ENCODE measurements around the gene TMEM147. TPM values are rescaled to one million over a fixed set of nuclear protein-coding genes. Genes with fewer than 3 reads are reported as not detected.

TMEM147 gene
- total and polyA plus RNA-seq, 2 of the 13 experiments (the other 11 are each of a cell fraction or from before 2014, with no cell fraction given): 141 to 176 TPM

DNA sequence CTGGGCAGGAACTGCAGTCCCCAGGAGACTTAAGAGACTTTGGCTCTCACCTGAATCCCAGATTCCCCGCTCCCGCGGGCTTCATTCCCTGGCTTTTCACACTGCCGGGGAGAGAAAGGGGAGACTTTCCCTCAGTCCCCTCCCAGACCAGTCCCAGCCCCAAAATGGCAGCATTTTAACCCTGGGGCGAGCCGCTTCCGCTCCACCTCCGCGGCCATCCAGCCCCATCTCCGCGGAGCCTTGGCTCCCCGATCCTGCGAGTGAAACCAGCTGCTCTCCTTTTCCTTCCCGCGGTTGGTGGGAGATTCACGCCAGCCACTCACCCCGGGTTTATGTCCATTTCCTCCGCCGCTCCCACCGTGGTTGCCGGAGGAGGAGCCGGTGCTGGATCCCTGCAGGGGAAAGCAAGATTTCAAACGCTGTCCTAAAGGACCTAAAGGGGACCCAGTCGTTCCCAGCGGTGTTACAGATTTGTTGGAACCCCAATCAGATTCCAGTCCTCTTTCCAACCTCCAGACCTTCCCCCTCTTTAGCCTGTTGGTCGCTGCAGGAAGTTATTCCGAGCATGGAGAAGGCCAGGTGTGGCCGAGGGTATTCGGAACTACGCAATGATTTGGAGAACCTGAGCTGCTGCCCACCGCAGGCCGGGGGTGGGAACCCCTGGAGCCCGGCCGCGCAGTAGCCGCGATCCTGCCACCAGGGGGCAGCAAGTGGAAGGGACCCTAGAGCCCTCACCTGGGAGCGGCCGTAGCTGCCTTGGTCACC is 35.4 kb upstream of the TMEM147 start (continued):
- TF ChIP-seq ZNF205 (CRISPR knock-in tag; IDR thresholded peaks at IDR 0.05): peak; percentile 56; the same call in 1 of the 2 replicates
- peak; percentile 78; the same call in 1 of the 2 replicates for TF ChIP-seq KDM4B (CRISPR knock-in tag; IDR thresholded peaks at IDR 0.05)
- TF ChIP-seq, protein P1, sequence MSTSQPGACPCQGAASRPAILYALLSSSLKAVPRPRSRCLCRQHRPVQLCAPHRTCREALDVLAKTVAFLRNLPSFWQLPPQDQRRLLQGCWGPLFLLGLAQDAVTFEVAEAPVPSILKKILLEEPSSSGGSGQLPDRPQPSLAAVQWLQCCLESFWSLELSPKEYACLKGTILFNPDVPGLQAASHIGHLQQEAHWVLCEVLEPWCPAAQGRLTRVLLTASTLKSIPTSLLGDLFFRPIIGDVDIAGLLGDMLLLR (CRISPR knock-in tag; IDR thresholded peaks at IDR 0.05): no peak
- TF ChIP-seq, protein P2, sequence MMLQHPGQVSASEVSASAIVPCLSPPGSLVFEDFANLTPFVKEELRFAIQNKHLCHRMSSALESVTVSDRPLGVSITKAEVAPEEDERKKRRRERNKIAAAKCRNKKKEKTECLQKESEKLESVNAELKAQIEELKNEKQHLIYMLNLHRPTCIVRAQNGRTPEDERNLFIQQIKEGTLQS (CRISPR knock-in tag; IDR thresholded peaks at IDR 0.05): peak; percentile 42; the same call in 1 of the 2 replicates
- TF ChIP-seq, protein P3, sequence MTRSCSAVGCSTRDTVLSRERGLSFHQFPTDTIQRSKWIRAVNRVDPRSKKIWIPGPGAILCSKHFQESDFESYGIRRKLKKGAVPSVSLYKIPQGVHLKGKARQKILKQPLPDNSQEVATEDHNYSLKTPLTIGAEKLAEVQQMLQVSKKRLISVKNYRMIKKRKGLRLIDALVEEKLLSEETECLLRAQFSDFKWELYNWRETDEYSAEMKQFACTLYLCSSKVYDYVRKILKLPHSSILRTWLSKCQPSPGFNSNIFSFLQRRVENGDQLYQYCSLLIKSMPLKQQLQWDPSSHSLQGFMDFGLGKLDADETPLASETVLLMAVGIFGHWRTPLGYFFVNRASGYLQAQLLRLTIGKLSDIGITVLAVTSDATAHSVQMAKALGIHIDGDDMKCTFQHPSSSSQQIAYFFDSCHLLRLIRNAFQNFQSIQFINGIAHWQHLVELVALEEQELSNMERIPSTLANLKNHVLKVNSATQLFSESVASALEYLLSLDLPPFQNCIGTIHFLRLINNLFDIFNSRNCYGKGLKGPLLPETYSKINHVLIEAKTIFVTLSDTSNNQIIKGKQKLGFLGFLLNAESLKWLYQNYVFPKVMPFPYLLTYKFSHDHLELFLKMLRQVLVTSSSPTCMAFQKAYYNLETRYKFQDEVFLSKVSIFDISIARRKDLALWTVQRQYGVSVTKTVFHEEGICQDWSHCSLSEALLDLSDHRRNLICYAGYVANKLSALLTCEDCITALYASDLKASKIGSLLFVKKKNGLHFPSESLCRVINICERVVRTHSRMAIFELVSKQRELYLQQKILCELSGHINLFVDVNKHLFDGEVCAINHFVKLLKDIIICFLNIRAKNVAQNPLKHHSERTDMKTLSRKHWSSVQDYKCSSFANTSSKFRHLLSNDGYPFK (CRISPR knock-in tag; IDR thresholded peaks at IDR 0.05; ENCODE audit: borderline replicate concordance): no peak; the same call in 1 of the 2 replicates
- TF ChIP-seq FOSL2 (CRISPR knock-in tag; IDR thresholded peaks at IDR 0.05): peak; percentile 51
- no peak for TF ChIP-seq ZNF317 (CRISPR knock-in tag; IDR thresholded peaks at IDR 0.05)
- no peak; the same call in 1 of the 2 replicates for TF ChIP-seq PPARG (CRISPR knock-in tag; conservative IDR thresholded peaks at IDR 0.05)
- TF ChIP-seq ZNF564 (CRISPR knock-in tag; IDR thresholded peaks at IDR 0.05): no peak
- peak; percentile 50; the same call in 1 of the 2 replicates for TF ChIP-seq DMAP1 (CRISPR knock-in tag; IDR thresholded peaks at IDR 0.05)
- TF ChIP-seq CREB1 (IDR thresholded peaks at IDR 0.05): no peak
- no peak for TF ChIP-seq CREB1 (CRISPR knock-in tag; IDR thresholded peaks at IDR 0.05)
- TF ChIP-seq CBX1 (IDR thresholded peaks at IDR 0.05; ENCODE audit: low read depth): no peak
- peak; percentile 54; the same call in 1 of the 2 replicates for TF ChIP-seq MAZ (IDR thresholded peaks at IDR 0.05; ENCODE audit: borderline replicate concordance, low read depth, low read length)
- no peak for TF ChIP-seq MAZ (CRISPR knock-in tag; IDR thresholded peaks at IDR 0.05; ENCODE audit: low read depth)
- TF ChIP-seq ZNF644 (CRISPR knock-in tag; IDR thresholded peaks at IDR 0.05; ENCODE audit: low read depth): 0 out of 2 replicates have a peak, but pooled peaks have one; percentile 9
- TF ChIP-seq ZNF446 (CRISPR knock-in tag; IDR thresholded peaks at IDR 0.05): no peak
- TF ChIP-seq RBM39 (IDR thresholded peaks at IDR 0.05; ENCODE audit: low read depth, low read length, poor library complexity, severe bottlenecking): peak; percentile 83
- no peak for TF ChIP-seq ZNF550 (CRISPR knock-in tag; IDR thresholded peaks at IDR 0.05; ENCODE audit: borderline replicate concordance)
- TF ChIP-seq SOX13 (IDR thresholded peaks at IDR 0.05): no peak
- peak in 1 of 2 experiments; percentile 56; a peak in 1 of 4 replicates for TF ChIP-seq SOX13 (CRISPR knock-in tag; conservative IDR thresholded peaks at IDR 0.05 in 1 of 2, IDR thresholded peaks at IDR 0.05 in 1 of 2)
- peak; percentile 66 for TF ChIP-seq ZNF331 (CRISPR knock-in tag; IDR thresholded peaks at IDR 0.05)
- TF ChIP-seq, protein P4, sequence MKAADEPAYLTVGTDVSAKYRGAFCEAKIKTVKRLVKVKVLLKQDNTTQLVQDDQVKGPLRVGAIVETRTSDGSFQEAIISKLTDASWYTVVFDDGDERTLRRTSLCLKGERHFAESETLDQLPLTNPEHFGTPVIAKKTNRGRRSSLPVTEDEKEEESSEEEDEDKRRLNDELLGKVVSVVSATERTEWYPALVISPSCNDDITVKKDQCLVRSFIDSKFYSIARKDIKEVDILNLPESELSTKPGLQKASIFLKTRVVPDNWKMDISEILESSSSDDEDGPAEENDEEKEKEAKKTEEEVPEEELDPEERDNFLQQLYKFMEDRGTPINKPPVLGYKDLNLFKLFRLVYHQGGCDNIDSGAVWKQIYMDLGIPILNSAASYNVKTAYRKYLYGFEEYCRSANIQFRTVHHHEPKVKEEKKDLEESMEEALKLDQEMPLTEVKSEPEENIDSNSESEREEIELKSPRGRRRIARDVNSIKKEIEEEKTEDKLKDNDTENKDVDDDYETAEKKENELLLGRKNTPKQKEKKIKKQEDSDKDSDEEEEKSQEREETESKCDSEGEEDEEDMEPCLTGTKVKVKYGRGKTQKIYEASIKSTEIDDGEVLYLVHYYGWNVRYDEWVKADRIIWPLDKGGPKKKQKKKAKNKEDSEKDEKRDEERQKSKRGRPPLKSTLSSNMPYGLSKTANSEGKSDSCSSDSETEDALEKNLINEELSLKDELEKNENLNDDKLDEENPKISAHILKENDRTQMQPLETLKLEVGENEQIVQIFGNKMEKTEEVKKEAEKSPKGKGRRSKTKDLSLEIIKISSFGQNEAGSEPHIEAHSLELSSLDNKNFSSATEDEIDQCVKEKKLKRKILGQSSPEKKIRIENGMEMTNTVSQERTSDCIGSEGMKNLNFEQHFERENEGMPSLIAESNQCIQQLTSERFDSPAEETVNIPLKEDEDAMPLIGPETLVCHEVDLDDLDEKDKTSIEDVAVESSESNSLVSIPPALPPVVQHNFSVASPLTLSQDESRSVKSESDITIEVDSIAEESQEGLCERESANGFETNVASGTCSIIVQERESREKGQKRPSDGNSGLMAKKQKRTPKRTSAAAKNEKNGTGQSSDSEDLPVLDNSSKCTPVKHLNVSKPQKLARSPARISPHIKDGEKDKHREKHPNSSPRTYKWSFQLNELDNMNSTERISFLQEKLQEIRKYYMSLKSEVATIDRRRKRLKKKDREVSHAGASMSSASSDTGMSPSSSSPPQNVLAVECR (CRISPR knock-in tag; IDR thresholded peaks at IDR 0.05; ENCODE audit: borderline replicate concordance): peak; percentile 39; the same call in 1 of the 2 replicates

Measured in HepG2 (cell line).